HEK293 (cell line): ENCODE measurements around the gene AFG3L2.
A peak's percentile ranks its signal among the peaks of the same experiment; 100 is the strongest.

Source experiments
- CTCF ChIA-PET: fragments of 350-600 bp; formaldehyde crosslinking; extraction: SDS; loops from one replicate; lab custom pipeline; 2021; ENCODE audit warnings: antibody characterized with exemption; lab: Yijun Ruan, JAX
- POLR2A ChIA-PET: fragments of 300-600 bp; formaldehyde crosslinking; extraction: SDS; loops from one replicate; lab custom pipeline; 2020; ENCODE audit warnings: antibody characterized with exemption, inconsistent platforms; lab: Yijun Ruan, JAX
- H3K27ac ChIP-seq: fragments of 200-500 bp; sonication (Bioruptor generic); 2 replicates; pipeline ENCODE4 v1.5.1; 2014; ENCODE audit warnings: low read depth, low read length, control low read depth, inconsistent platforms; ENCODE audit errors: extremely low read depth
- H3K36me3 ChIP-seq, 2 experiments: fragments of 200-500 bp in 1 of 2; sonication (Bioruptor generic) in 1 of 2; 1 replicate in 1 of 2; 2 replicates in 1 of 2; pipeline ENCODE4 v1.5.1; 2014 to 2017; ENCODE audit warnings: inconsistent platforms in 2 of 2, low read length in 2 of 2; ENCODE audit not compliant: control insufficient read depth in 2 of 2, insufficient read depth in 1 of 2
- H3K4me1 ChIP-seq: fragments of 200-500 bp; sonication (Bioruptor generic); 2 replicates; pipeline ENCODE4 v1.5.1; 2014; ENCODE audit warnings: mild to moderate bottlenecking, low read length, inconsistent platforms; ENCODE audit not compliant: control insufficient read depth, insufficient read depth
- H3K4me3 ChIP-seq: 2 replicates; pipeline ENCODE4 v1.5.1; 2011; ENCODE audit warnings: low read depth, mild to moderate bottlenecking, control low read depth, low read length, moderate library complexity
- H3K9me3 ChIP-seq: fragments of 200-500 bp; sonication (Bioruptor generic); 2 replicates; pipeline ENCODE4 v1.5.1; 2014; ENCODE audit warnings: low read depth, low read length, inconsistent platforms; ENCODE audit not compliant: control insufficient read depth, insufficient read depth
- KLF16 ChIP-seq: fragments of 450-650 bp; formaldehyde crosslinking; IDR thresholded peaks from 2 replicates; pipeline ENCODE4 v1.5.1; 2017; ENCODE audit warnings: missing biosample characterization, missing genetic modification characterization
- MYNN ChIP-seq: fragments of 450-650 bp; formaldehyde crosslinking; IDR thresholded peaks from 2 replicates; pipeline ENCODE4 v1.5.1; 2016; ENCODE audit warnings: missing biosample characterization, missing genetic modification characterization, borderline replicate concordance
- PRDM10 ChIP-seq: fragments of 450-650 bp; formaldehyde crosslinking; IDR thresholded peaks from 2 replicates; pipeline ENCODE4 v1.5.1; 2016; ENCODE audit warnings: missing biosample characterization, missing genetic modification characterization
- SCRT1 ChIP-seq: fragments of 450-650 bp; formaldehyde crosslinking; IDR thresholded peaks from 2 replicates; pipeline ENCODE4 v1.5.1; 2016; ENCODE audit warnings: missing biosample characterization, missing genetic modification characterization, borderline replicate concordance
- SP2 ChIP-seq: fragments of 450-650 bp; formaldehyde crosslinking; IDR thresholded peaks from 2 replicates; pipeline ENCODE4 v1.5.1; 2016; ENCODE audit warnings: missing biosample characterization, missing genetic modification characterization
- ZNF121 ChIP-seq: fragments of 450-650 bp; formaldehyde crosslinking; IDR thresholded peaks from 2 replicates; pipeline ENCODE4 v1.5.1; 2016; ENCODE audit warnings: missing biosample characterization, missing genetic modification characterization
- ZNF132 ChIP-seq: fragments of 450-650 bp; formaldehyde crosslinking; IDR thresholded peaks from 2 replicates; pipeline ENCODE4 v1.5.1; 2017; ENCODE audit warnings: missing biosample characterization, missing genetic modification characterization, borderline replicate concordance
- ZNF157 ChIP-seq: fragments of 450-650 bp; formaldehyde crosslinking; IDR thresholded peaks from 2 replicates; pipeline ENCODE4 v1.5.1; 2016; ENCODE audit warnings: missing biosample characterization, missing genetic modification characterization
- ZNF174 ChIP-seq: fragments of 450-650 bp; formaldehyde crosslinking; IDR thresholded peaks from 2 replicates; pipeline ENCODE4 v1.5.0; 2017; ENCODE audit warnings: missing biosample characterization, mild to moderate bottlenecking, missing genetic modification characterization
- ZNF175 ChIP-seq: fragments of 450-650 bp; formaldehyde crosslinking; IDR thresholded peaks from 2 replicates; pipeline ENCODE4 v1.5.1; 2016; ENCODE audit warnings: missing biosample characterization, missing genetic modification characterization
- ZNF311 ChIP-seq: fragments of 450-650 bp; formaldehyde crosslinking; IDR thresholded peaks from 2 replicates; pipeline ENCODE4 v1.5.1; 2017; ENCODE audit warnings: missing biosample characterization, missing genetic modification characterization, borderline replicate concordance
- ZNF335 ChIP-seq: fragments of 450-650 bp; formaldehyde crosslinking; conservative IDR thresholded peaks from 2 replicates; pipeline ENCODE4 v1.5.1; 2016; ENCODE audit warnings: missing biosample characterization, missing genetic modification characterization
- ZNF341 ChIP-seq: fragments of 450-650 bp; formaldehyde crosslinking; IDR thresholded peaks from 2 replicates; pipeline ENCODE4; 2016; ENCODE audit warnings: low read depth, missing biosample characterization, missing genetic modification characterization
- ZNF426 ChIP-seq: fragments of 450-650 bp; formaldehyde crosslinking; IDR thresholded peaks from 2 replicates; pipeline ENCODE4 v1.5.1; 2017; ENCODE audit warnings: missing biosample characterization, missing genetic modification characterization, mild to moderate bottlenecking, inconsistent platforms, moderate library complexity
- ZNF555 ChIP-seq: fragments of 450-650 bp; formaldehyde crosslinking; conservative IDR thresholded peaks from 2 replicates; pipeline ENCODE4 v1.5.1; 2017; ENCODE audit warnings: missing biosample characterization, mild to moderate bottlenecking, missing genetic modification characterization, inconsistent platforms
- ZNF777 ChIP-seq: fragments of 450-650 bp; formaldehyde crosslinking; IDR thresholded peaks from 2 replicates; pipeline ENCODE4 v1.5.1; 2017; ENCODE audit warnings: missing biosample characterization, missing genetic modification characterization, borderline replicate concordance
- ZXDB ChIP-seq: fragments of 450-650 bp; formaldehyde crosslinking; IDR thresholded peaks from 2 replicates; pipeline ENCODE4 v1.5.1; 2016; ENCODE audit warnings: missing biosample characterization, missing genetic modification characterization
- TF ChIP-seq, protein P1 (sequence below): fragments of 450-650 bp; formaldehyde crosslinking; IDR thresholded peaks from 2 replicates; pipeline ENCODE4 v1.5.1; 2017; ENCODE audit warnings: missing biosample characterization, missing genetic modification characterization
- TF ChIP-seq, protein P2 (sequence below): fragments of 450-650 bp; formaldehyde crosslinking; IDR thresholded peaks from 2 replicates; pipeline ENCODE4 v1.5.1; 2016; ENCODE audit warnings: missing biosample characterization, missing genetic modification characterization

The AFG3L2 gene

DNA sequence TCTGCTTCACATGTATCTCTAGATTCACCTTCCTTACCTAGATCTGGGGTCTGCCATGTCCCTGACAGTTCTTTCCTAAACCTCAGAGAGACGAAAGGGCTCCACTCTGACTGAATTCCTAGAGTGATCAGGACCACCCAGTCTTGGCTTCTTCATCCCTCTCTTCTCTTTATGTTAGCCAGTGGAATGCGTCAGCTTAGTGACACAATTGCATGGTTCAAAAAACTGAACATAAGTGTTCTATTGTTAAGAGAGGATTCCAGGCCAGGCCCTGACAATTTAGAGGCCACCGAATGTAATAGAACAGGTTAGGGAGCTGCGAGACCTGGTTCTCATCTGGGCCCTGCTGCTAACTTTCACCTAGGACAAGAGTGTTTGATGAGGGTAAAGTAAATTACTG, 40.7 kb upstream of the AFG3L2 start:
- H3K9me3 ChIP-seq, result no peaks in the 10 kb centered on the region
- H3K4me1 ChIP-seq, result peaks cover 8% of the 10 kb centered on the region; the same call in 1 of the 2 replicates
- ChIA-PET CTCF (interaction anchor here (0.6 to 1.4 kb wide), 2 partner anchors 9 to 18 kb away, joined by 3 read pairs; no protein-coding TSS in a partner anchor), POLR2A (interaction anchor here (0.9 kb wide), 1 partner anchor 40 kb away, joined by 4 read pairs; the partner anchor contains the start of gene AFG3L2)
- no peak overlapping the region for H3K27ac ChIP-seq
- no peak overlapping the region for H3K4me3 ChIP-seq
- H3K36me3 ChIP-seq, result peaks cover 0 to 3% of the 10 kb centered on the region in 2 experiments; a peak in 1 of 3 replicates
- TF ChIP-seq, protein P1, sequence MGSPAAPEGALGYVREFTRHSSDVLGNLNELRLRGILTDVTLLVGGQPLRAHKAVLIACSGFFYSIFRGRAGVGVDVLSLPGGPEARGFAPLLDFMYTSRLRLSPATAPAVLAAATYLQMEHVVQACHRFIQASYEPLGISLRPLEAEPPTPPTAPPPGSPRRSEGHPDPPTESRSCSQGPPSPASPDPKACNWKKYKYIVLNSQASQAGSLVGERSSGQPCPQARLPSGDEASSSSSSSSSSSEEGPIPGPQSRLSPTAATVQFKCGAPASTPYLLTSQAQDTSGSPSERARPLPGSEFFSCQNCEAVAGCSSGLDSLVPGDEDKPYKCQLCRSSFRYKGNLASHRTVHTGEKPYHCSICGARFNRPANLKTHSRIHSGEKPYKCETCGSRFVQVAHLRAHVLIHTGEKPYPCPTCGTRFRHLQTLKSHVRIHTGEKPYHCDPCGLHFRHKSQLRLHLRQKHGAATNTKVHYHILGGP, result no peak
- TF ChIP-seq MYNN (tag by site-specific recombination), result no peak
- no peak for TF ChIP-seq ZNF132 (tag by site-specific recombination)
- no peak for TF ChIP-seq ZNF311 (tag by site-specific recombination)
- no peak for TF ChIP-seq SCRT1 (tag by site-specific recombination)
- TF ChIP-seq ZNF174 (tag by site-specific recombination), result no peak
- TF ChIP-seq ZXDB (tag by site-specific recombination), result no peak
- no peak for TF ChIP-seq ZNF426 (tag by site-specific recombination)
- TF ChIP-seq ZNF157 (tag by site-specific recombination), result no peak
- no peak for TF ChIP-seq SP2 (tag by site-specific recombination)
- TF ChIP-seq, all 188 proteins: peak for 0

DNA sequence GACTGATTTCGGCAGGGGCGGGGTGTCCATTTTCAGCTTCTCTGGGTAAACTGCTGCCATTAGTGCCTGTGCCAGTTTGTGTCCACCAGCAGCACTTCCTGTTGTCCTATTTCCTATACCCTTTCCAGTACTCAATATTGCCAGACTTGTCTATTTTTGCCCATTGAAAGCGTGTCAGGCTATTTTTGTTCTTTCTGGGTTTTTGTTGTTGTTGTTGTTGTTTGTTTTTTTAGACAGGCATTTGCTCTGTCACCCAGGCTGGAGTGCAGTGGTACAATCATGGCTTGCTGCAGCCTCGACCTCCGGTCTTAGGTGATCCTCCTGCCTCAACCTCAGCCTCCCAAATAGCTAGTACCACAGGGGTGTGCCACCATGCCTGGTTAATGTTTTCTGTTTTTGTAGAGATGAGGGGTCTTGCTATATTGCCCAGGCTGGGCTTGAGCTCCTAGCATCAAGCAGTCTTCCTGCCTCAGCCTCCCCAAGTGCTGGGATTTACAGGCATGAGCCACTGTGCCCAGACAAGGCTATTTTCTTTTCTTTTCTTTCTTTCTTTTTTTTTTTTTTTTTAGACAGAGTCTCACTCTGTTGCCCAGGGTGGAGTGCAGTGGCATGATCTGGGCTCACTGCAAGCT, 39.2 kb upstream of the AFG3L2 start:
- POLR2A ChIA-PET, result interaction anchor here (0.6 kb wide), 1 partner anchor 42 kb away, joined by 5 read pairs; no protein-coding TSS in a partner anchor
- Histone ChIP-seq H3K36me3 (no peaks in the 10 kb centered on the region; a peak in 1 of 3 replicates), H3K4me1 (peaks cover 8% of the 10 kb centered on the region; the same call in 1 of the 2 replicates), H3K27ac (peak overlapping the region; percentile 31; the same call in 1 of the 2 replicates), H3K4me3 (no peak overlapping the region), H3K9me3 (no peaks in the 10 kb centered on the region)
- no peak for TF ChIP-seq ZNF777
- peak; percentile 95 for TF ChIP-seq ZNF335 (tag by site-specific recombination)
- TF ChIP-seq, protein P2, sequence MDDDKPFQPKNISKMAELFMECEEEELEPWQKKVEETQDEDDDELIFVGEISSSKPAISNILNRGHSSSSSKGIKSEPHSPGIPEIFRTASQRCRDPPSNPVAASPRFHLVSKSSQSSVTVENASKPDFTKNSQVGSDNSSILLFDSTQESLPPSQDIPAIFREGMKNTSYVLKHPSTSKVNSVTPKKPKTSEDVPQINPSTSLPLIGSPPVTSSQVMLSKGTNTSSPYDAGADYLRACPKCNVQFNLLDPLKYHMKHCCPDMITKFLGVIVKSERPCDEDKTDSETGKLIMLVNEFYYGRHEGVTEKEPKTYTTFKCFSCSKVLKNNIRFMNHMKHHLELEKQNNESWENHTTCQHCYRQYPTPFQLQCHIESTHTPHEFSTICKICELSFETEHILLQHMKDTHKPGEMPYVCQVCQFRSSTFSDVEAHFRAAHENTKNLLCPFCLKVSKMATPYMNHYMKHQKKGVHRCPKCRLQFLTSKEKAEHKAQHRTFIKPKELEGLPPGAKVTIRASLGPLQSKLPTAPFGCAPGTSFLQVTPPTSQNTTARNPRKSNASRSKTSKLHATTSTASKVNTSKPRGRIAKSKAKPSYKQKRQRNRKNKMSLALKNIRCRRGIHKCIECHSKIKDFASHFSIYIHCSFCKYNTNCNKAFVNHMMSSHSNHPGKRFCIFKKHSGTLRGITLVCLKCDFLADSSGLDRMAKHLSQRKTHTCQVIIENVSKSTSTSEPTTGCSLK (tag by site-specific recombination), result no peak
- no peak for TF ChIP-seq ZNF175 (tag by site-specific recombination)
- TF ChIP-seq ZNF555 (tag by site-specific recombination), result no peak
- TF ChIP-seq ZNF121 (tag by site-specific recombination), result peak; percentile 97
- CTCF ChIA-PET, result interaction anchor here (0.7 to 1.4 kb wide), 2 partner anchors 24 to 201 kb away, joined by 3 to 4 read pairs; no protein-coding TSS in a partner anchor

GRCh38 chr18:12411456-12411855, 34.4 kb upstream of the AFG3L2 start:
- ChIA-PET POLR2A (no interaction called here), CTCF (interaction anchor here (0.5 to 1.3 kb wide), 5 partner anchors 11 to 239 kb away, joined by 3 to 8 read pairs (median 4); no protein-coding TSS in a partner anchor)
- Histone ChIP-seq H3K4me1 (peaks cover 16% of the 10 kb centered on the region; the same call in 1 of the 2 replicates), H3K9me3 (no peaks in the 10 kb centered on the region), H3K4me3 (no peak overlapping the region), H3K36me3 (no peaks in the 10 kb centered on the region; a peak in 1 of 3 replicates), H3K27ac (no peak overlapping the region)
- TF ChIP-seq PRDM10 (tag by site-specific recombination) (no peak), KLF16 (tag by site-specific recombination) (no peak), ZNF341 (tag by site-specific recombination) (peak; percentile 26; the same call in 1 of the 2 replicates)
